GM21723 (cell line): ENCODE data around the gene ZC3H18.

ENCODE experiments used
- ATAC-seq: cut with Tn5 transposase; IDR thresholded peaks from one replicate; pipeline ENCODE4 v1.9.1; 2021; ENCODE audit warnings: mild to moderate bottlenecking, moderate library complexity; ENCODE audit not compliant: unreplicated experiment

ZC3H18 gene

DNA sequence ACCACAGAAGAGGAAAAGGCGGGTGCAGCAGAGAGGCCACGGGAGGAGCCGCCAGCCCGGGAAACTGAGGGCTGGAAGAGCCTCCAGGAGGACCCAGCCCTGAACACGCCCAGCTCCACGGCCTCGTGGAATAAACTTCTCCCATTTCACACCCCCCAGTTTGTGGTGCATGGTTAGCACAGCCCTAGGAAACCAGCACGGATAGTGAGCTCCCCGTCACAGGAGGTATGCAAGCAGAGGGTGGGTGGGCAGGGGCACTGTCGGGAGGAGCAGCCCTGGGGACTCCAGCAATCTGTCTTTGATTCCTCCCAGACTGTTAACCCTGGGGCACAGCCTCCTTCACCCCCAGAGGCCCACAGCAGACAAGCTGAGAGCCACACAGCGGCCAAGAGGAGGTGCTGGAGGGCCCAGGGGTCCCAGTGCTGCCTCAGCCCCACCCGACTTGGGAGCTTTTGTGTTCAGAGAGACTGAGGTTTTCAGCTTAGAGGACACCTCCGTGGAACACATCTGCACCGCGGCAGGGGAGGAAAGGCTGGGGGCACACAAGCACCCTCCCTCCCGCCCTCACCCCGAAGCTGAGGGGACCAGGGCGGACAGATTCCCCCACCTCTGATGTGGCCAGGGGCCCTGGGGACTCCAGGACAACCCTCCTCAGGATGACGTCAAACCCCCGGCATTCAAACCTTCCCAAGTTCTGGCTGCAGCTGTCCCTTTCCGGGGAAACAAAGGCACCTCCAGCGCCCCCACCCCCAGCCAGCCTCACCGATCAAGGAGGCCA, 66.5 kb downstream of the ZC3H18 start:
- ATAC-seq = no peak

DNA sequence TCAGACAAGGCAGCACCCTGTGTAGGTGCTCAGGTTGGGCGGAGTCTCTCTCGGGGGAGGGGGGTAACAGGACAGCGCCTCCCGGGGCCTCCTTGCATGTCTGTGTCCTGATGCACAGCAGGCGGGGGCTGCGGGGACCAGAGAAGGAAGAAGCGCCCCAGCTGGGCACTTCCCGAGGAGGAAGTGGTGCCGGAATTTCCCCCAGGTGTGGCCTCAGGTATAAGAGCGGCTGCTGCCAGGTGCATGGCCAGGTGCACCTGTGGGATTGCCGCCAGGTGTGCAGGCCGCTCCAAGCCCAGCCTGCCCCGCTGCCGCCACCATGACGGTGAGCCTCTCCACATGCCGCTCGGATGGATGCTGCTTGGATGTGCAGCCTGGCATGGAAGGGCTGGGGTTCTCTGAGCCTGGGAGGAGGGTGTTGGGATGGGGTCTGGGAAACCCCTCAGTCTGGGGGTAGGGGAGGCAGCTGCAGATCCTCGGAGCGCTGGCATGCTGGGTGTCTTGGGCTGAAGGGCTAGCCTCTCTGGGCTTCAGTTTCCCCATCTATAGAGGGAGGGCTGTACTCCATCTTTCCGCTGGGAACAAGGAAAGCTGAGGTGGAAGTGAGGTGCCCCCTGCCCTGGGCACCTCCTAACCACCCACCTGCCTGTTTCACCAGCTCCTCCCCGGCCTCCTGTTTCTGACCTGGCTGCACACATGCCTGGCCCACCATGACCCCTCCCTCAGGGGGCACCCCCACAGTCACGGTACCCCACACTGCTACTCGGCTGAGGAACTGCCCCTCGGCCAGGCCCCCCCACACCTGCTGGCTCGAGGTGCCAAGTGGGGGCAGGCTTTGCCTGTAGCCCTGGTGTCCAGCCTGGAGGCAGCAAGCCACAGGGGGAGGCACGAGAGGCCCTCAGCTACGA, 68.4 kb downstream of the ZC3H18 start, which contains the start of gene IL17C:
Gene IL17C, plus strand, starts transcription at position 250 of the 908 bp plus-strand sequence. Its CDS starts 70 bp downstream, at position 320.
- ATAC-seq = no peak

DNA sequence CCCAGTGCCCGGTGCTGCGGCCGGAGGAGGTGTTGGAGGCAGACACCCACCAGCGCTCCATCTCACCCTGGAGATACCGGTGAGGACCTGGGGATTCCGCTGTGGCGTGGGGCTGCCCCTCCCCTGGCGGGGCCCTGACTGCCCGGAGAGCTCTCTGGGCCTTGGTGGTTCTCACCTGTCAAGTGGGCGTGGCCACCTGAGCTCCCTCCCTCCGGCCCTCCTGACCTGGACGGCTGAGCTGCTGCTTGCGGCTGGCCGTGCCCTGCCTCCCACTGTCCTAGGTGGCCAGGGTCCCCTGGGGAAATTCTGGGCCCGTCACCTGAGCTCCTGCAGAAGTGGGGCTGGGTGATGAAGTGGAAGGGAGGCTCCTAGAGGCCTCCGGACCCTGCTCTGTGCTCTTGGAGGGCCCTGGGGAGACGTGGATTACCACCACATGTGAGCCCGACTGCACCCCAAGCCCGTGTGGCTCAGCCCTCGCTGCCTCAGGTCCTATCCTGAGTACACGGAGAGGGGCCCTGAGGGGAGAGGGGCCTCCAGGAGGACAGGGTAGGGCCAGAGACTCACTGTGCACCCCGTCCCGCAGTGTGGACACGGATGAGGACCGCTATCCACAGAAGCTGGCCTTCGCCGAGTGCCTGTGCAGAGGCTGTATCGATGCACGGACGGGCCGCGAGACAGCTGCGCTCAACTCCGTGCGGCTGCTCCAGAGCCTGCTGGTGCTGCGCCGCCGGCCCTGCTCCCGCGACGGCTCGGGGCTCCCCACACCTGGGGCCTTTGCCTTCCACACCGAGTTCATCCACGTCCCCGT, 69.2 kb downstream of the ZC3H18 start:
- ATAC-seq = no peak

DNA sequence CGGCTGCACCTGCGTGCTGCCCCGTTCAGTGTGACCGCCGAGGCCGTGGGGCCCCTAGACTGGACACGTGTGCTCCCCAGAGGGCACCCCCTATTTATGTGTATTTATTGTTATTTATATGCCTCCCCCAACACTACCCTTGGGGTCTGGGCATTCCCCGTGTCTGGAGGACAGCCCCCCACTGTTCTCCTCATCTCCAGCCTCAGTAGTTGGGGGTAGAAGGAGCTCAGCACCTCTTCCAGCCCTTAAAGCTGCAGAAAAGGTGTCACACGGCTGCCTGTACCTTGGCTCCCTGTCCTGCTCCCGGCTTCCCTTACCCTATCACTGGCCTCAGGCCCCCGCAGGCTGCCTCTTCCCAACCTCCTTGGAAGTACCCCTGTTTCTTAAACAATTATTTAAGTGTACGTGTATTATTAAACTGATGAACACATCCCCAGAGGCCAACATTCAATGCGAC, 69.9 kb downstream of the ZC3H18 start:
- ATAC-seq = no peak

DNA sequence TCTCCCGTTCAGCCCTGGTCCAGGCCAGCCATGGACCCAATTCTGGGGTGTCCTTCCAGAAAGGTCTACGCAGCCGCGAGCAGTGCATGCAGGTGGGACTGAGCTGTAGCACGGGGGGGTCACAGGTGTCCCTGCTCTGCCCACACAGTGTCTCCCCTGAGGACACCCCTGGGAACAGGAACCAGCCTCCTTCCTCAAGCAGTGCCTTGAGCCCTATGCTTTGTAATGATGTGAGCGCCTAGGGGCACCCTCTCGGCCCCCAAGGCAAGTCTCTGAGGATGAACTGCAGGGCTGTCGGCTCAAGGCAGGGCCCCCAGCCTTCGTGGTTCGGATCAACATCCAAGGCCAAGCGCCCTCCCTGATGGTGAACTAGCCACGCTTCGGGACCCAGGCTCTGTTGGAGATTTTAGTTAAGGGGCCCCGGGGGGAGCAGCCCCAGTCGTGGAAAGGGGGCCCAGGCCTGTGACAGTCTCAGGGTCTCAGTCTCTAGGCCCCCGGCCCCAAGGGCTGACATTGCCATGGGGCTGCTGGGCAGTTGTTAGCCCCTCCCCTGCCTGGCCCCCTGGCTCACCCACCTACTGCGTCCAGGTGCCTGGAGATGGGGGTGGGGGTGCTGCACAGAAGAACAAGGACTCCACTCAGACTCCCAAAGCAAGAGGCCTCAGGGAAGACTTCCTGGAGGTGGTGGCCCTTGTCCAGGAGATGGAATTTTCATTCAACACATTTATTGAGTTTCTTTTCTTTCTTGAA, 70.5 kb downstream of the ZC3H18 start:
- ATAC-seq = no peak

DNA sequence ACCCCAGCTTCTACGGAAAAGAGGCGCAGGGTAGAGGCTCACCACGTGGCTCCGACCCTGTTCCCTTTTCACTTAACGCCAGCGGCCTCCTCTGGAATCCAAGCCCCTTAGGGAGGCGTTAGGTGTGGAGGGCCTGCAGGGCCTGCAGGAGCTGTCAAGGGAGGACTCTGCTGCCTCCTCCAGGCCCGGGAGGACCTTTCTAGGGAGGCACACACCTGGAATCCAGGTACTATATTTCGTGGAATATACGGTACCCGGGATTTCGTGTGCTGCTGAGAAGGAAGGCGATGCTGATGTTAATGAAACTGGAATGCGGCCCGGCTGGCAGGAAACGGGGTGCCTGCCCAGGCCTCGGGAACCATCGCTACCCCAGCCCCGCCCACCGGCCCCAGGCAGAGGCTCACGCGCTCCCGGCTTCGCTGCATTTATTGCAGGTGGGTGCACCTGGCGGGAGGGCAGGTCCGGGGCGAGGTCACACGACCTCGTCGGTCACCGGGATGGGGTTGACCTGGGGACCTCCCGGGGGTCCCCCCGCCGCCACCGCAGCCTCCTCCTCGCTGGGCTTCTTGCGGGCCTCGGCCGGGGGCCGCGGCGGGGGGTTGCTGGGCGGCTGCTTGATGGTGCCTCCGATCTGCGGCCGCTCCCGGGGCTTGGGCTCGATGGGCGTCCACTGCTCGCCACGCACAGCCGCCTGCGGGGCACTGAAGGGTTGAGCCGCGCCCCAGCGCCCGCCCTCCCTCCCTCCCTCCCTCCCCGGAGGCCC, 72.9 kb downstream of the ZC3H18 start:
- no peak for ATAC-seq

DNA sequence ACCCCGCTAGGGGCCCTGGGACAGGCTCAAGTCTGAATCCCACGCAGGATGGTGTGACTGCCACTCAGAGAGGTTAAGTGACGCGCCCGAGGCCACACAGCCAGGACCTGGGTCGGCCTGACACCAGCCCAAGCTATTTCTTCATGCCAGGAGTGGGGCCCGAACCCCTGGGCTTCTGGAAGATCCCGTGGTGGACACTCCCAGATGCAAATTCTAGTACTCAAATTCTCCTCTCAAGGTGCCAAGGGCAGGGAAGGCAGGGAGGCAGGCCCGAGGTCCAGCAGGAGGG, 73.4 kb downstream of the ZC3H18 start:
- ATAC-seq = no peak

DNA sequence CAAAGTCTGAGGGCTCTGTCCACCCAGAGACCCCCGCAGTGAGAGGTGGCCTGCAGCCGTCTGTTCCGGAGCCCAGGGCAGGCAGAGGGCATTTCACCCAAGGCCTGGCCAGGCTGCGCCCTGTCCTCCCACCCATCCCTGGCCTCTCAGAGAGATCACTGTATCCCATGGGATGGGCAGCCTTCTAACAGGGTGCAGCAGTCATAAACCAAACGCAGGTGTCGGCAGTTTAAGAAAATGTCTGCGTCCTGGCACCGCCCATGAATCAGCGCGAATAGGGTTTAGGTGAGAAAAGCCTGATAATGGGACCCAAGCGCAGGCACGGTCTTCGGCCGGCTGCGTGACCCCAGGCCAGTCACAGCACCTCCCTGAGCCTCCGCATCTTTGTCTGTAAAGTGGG, 75.3 kb downstream of the ZC3H18 start:
- ATAC-seq = no peak

DNA sequence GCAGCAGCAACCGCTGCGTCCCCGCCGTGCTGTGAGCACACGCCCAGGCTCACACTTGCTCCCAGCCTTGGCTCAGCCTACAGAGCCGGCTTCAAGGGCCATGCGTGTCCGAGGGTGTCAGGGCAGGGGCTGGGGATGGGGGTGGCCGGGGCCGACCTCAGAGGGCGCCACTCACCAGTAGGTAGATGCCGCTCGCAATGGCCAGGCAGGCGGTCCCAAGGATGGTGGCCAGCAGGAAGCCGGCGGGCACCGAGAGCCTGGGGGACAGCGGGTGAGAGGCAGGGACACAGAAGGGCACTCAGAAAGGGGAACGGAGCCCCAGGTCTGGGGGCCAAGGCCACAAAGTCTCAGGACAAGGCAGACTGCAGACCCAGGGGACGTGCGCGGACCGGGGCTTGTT, 75.7 kb downstream of the ZC3H18 start:
- no peak for ATAC-seq

DNA sequence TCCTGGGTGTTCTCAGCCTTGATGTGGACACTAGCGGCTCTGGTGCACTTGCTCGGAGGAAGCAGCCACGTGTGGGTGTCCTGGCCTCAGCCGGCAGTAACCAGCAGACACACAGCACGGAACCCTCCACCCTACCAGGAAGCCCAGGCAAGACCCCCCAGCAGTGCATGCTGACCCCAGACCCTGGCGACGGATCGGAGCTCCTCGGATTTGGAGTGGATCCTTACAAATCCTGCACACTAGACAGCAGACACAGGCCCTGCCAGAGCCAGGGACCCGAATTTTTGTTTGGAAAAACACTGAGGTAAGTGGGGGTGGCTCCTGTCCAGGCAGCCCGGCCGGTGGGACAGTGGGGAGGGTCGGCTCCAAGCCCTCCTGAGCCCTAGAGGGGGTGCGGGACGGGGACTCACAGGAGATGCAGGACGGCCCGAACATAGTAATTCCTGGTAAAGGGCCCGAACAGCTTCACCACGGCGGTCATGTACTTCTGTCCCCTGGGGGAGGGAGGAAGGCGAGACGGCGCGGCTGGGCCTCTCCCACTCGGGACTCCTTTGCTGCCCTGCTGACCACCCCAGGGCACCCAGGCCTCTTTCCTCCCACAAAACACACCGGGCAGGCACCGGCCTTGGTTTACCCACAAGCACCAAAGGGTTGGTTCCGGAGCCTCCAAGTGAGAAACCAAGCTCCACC, 76.3 kb downstream of the ZC3H18 start:
- ATAC-seq = no peak

DNA sequence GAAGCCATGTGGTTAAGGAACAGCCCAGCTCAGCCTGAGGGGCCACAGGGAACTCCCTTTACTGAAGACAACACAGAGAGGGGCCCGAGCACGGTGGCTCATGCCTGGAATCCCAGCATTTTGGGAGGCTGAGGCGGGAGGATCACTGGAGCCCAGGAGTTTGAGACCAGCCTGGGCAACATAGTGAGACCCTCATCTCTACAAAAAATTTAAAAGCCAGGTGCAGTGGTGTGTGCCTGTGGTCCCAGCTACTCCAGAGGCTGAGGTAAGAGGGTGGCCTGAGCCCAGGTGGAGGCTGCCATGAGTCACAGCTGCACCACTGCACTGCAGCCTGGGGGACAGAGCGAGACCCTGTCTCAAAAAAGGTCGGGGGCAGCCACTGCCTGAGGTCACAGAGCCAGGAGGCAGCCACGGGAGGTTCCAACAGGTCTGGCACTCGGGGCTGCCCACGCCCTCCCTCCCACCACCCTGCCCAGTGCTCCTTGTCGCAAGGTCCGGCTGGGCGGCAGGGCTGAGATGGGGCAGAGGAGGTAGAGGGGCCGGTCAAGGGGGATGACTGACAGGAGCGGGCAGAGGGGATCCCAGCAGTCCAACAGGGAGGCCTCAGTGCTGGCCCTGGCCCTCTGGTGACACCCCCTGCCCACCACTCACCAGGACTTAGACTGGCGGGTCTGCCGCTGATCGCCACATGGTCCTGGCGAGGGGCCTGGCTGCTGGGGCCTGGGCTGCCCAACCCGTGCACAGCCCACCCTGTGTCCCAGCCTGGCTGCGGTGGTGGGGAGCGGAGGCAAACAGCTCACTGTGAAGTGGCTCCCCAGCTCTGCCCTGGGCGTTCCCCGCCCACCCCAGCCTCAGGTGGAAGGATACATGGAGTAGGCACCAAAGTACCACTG, 77.2 kb downstream of the ZC3H18 start:
- no peak for ATAC-seq

DNA sequence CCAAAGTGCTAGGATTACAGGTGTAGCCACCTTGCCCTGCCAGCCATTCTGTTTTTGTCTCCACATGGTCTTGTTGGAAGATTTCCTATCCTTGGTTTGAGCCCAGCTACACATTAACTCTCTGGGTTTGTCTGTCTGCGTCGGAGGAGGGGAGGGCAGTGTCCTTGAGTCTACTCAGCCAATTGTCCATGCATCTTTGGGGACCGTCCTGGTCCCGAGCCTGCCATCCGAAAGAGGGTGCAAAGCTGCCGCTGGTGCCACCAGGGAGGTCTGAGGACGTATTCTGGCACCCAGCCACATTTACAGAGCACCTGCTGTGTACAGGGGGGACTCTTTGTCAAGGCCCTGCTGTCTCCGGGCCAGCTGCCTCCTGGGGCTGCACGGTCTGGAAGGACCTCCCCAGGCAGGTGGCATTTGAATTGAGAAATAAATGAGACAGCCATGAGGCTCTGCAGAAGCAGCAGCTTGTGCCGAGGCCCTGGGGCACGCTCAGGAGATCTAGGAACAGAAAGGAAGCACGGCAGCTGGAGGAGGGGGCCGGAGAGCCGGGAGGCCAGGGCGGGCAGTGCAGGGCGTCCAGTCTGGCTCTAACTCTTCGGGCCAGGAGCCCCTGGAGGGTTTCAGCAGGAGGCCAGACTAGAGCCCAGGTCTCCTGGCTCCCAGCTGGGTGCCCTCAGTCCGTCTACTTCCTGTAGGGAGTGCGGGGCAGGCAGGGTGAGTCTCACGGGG, 79.2 kb downstream of the ZC3H18 start:
- ATAC-seq = no peak

DNA sequence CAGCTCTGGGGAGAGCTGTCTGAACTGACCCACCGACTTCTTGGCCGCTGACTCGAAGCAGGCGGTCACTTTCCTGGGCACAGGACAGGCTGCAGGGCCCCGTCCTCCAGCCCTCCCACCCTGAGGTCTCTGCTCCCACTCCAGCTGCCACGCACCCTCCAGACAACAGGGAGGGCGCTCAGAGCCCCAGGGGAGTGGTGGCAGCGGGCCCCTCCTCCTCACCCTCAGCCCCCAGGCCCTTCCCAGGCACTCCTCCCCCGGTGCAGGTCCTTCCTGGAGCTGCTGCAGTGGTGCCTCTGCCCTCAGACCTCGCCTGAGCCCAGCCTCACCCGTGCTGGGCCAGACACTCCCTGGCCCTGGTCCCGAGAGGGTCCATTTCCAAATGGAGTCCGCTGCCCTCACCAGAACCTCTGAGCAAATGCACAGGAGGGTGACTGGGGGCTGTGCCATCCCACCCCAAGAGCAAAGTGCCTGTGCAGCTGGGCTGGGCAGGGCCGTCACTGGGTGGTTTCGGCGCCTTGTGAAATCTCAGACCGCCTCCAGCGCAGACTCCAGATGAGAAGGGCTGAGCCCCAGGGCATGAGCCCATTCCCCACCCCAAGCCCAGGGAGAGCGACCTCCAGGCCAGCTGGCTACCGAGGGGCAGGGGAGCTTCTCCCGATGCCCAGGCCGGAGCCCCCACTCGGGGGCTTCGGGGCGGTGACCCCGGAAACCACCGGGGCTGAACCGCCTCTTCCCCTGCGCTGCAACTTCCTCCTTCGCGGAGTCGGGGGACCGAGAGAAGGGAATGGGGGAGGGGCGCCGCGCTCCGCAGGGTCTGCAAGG, 79.9 kb downstream of the ZC3H18 start:
- ATAC-seq = peak; percentile 15

DNA sequence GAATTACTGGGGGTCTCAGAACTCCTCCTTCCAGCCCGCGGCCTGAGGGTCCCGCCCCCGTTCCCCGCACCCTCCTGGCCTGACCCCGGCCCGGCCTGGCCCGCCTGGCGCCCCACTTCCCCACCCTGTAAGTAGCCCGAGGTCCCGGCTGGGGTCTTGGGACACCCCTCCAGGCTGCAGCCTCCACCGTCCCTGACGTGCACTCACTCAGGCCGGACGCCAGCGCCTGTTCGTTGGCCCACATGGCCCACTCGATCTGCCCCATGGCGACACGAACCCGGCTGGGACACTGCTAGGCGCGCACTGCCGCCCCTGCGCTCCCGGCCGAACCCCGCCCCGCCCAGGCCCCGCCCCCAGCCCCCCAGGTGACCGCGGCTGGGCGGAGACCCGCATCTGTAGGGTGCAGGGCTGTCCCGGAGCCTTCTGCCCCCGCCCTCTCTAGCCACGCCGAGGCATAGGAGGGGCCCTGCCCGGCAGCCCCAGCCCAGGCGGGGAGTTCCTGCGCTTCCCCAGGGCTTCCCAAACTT, 80.6 kb downstream of the ZC3H18 start, which contains the start of gene CYBA:
Gene CYBA, minus strand, starts transcription at position 305 of the 527 bp plus-strand sequence. Its CDS starts 40 bp downstream, at position 265.
- peak; percentile 75 for ATAC-seq

DNA sequence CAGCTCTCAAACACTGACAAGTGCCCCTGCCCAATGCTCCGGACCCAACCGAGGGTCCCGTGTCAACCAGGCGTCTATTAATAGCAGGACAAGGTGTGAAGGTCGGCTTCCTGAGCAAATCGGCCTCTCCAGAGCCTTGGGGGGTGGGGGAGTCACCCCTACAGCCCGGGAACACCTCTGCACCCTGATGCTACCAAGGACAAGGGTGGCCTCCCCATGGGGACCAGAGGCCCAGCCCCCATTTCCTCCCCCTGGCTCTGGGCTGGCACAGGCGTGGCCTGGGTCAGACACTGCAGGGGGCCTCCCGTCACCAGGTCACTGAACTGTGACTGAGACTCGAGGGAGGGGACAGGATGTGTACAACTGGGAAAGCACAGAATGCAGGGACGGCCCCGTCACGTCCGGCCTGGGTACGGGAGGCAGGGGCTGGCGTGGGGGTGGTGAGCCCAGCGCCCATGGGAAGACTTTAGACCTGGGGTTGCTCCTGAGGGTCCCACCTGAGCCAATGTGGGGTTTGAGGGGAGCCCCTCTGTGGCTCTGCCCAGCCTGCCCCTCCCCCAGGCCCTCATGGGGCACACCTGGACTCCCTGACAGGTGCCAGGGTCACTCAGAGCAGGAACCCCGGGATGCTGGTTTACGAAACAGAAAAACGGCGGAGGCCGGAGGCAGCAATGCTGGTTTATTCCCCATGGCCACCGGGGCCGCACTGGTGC, 81.2 kb downstream of the ZC3H18 start:
- peak; percentile 72 for ATAC-seq
